ENCODE data around the gene FBF1. TPM values are rescaled to one million over a fixed set of nuclear protein-coding genes. Genes with fewer than 3 reads are reported as not detected.
"Not testable (repeated sequence)": the region's sequence is repeated elsewhere in the genome, so short reads cannot be mapped to it uniquely, and the experiment has no call there.

The FBF1 gene
- polyA plus RNA-seq, 1 donor (not counting 4 experiments of a cell fraction or from before 2014, with no cell fraction given): 4.3 TPM

DNA sequence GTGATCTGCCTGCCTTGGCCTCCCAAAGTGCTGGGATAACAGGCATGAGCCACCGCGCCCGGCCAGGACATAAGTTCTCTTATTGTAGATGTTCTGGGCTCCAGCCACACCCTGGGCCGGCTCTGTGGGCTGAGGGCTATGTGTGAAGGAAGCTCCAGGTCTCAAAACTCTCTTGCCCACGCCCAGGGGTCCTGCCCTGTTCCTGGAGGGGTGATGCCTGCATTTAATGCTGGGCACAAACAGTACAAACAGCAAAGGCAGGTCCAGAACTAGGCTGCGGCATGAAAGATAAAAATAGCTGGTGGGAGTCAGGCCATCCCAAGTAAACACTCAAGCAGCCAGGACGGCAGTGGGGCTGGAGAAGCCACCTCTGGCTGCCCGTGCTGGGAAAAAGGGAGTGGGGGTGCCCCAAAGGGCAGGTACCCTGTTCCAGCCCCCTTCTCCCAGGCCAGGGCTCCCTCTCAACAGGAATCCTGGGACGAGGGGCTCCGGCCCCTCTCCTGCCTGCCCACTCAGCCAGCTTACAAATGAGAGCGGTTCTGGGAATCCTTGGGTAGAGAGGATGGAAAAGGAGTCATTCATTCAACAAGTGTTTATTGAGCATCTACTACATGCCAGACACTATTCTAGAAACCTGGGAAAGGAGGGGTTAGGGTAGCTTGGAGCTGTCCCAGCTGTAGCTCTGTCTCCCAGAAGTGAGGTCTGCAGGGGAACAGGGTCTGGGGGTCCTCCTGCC, 67.1 kb downstream of the FBF1 start:
- H3K4me3 ChIP-seq (ENCODE audit: control insufficient read depth in 2 of 3, extremely low read depth in 1 of 3, insufficient read depth in 2 of 3, low read depth in 1 of 3, low read length in 3 of 3): no peak overlapping the region
- TF ChIP-seq, protein P1, sequence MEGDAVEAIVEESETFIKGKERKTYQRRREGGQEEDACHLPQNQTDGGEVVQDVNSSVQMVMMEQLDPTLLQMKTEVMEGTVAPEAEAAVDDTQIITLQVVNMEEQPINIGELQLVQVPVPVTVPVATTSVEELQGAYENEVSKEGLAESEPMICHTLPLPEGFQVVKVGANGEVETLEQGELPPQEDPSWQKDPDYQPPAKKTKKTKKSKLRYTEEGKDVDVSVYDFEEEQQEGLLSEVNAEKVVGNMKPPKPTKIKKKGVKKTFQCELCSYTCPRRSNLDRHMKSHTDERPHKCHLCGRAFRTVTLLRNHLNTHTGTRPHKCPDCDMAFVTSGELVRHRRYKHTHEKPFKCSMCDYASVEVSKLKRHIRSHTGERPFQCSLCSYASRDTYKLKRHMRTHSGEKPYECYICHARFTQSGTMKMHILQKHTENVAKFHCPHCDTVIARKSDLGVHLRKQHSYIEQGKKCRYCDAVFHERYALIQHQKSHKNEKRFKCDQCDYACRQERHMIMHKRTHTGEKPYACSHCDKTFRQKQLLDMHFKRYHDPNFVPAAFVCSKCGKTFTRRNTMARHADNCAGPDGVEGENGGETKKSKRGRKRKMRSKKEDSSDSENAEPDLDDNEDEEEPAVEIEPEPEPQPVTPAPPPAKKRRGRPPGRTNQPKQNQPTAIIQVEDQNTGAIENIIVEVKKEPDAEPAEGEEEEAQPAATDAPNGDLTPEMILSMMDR (optimal IDR thresholded peaks at IDR 0.05 in 1 of 3, IDR thresholded peaks at IDR 0.05 in 1 of 3, conservative IDR thresholded peaks at IDR 0.05 in 1 of 3; ENCODE audit: extremely low read depth in 1 of 3, insufficient read depth in 2 of 3, low read length in 3 of 3): no peak
- no peak for TF ChIP-seq EZH2 (IDR thresholded peaks at IDR 0.05; ENCODE audit: low read length)
- no peaks in the 10 kb centered on the region for H3K36me3 ChIP-seq (ENCODE audit: control insufficient read depth in 2 of 2, extremely low read depth in 1 of 2, insufficient read depth in 2 of 2, low read length in 2 of 2)
- no peaks in the 10 kb centered on the region for H3K9me3 ChIP-seq (ENCODE audit: control insufficient read depth, low read depth, low read length)
- H3K27ac ChIP-seq (ENCODE audit: control insufficient read depth, insufficient read depth, low read length): no peak overlapping the region
- H3K27me3 ChIP-seq (ENCODE audit: control insufficient read depth, extremely low read depth, insufficient read depth, low read length): no peaks in the 10 kb centered on the region
- H4K20me1 ChIP-seq (ENCODE audit: control insufficient read depth, extremely low read depth, insufficient read depth, low read length): no peaks in the 10 kb centered on the region
- H3K79me2 ChIP-seq (ENCODE audit: control insufficient read depth, insufficient read depth, low read length): no peaks in the 10 kb centered on the region
- dilution Hi-C loops (cut with MboI; ENCODE audit: extremely low pct_ligation_motif_present, low sequenced_read_pairs): no loop called here
- no peaks in the 10 kb centered on the region for H3K9me1 ChIP-seq (ENCODE audit: control insufficient read depth, extremely low read depth, insufficient read depth, low read length)
- no peak overlapping the region for H3K9ac ChIP-seq (ENCODE audit: control insufficient read depth, extremely low read depth, insufficient read depth, low read length)
- no peak overlapping the region for H2AFZ ChIP-seq (ENCODE audit: control insufficient read depth, low read length)
- DNase-seq (ENCODE audit: low read depth, low spot score): no peak
- no peak for FAIRE-seq
- no peak overlapping the region for H3K4me2 ChIP-seq (ENCODE audit: control insufficient read depth, extremely low read depth, insufficient read depth, low read depth, low read length)
- H3K4me1 ChIP-seq (ENCODE audit: control insufficient read depth, extremely low read depth, insufficient read depth, low read length): peaks cover 43% of the 10 kb centered on the region

DNA sequence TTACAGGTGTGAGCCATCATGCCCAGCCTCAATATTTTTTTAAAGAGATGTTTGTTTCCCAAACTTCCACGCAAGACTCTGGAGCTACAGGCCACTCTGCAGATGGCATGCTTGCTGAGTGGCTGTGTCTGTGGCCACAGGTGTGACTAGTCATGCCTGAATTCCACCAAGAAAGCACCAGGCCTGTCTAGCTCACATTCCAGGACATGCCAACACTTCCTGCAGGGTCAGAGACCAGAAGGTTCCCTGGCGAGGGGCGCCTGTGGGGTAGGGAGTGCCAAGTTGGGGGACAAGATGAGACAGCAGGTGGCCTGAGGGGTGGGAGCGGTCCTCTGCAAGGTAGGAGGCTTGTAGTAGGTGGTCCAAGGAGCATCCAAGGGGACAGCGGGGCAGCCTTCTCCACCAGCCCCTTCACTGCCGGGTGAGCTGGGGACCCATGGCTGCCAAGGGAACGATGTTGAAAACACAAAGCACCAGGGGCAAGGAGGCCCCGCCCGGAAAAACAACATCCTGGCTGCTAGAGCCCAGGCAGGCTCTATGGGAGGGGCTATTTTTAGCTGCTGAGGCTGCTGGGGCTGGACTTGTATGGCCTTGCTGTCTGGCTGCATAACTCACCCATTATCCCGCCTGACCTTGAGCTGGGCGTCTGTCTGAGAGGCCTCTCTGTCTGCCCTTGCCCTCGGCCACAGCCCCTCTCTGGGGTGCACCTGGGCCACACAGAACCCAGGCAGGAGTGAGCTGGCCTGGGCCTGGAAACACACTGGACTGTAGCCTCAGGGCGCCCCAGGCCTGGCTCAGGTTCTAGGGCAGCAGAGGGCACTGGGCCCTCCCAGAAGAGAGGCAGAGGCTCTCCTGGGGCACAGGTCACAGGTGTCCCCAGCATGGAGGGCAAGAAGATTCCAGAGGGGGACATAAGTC, 68.1 kb downstream of the FBF1 start:
- H3K4me2 ChIP-seq (ENCODE audit: control insufficient read depth, extremely low read depth, insufficient read depth, low read depth, low read length): peak overlapping the region; percentile 63

DNA sequence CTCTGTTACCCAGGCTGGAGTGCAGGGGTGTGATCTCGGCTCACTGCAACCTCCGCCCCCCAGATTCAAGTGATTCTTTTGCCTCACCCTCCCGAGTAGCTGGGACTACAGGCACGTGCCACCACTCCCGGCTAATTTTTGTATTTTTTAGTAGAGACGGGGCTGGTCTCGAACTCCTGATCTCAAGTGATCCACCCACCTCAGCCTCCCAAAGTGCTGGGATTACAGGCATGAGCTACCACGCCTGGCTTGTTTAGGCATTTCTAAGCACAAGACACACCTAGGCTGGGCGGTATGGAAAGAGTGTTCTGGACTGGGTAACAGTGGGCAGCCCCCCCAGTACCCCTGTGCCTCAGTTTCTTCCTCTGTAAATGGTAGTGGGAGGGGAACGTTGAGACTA, 70.6 kb downstream of the FBF1 start:
- FAIRE-seq; dilution Hi-C loops (cut with MboI; ENCODE audit: extremely low pct_ligation_motif_present, low sequenced_read_pairs); H3K4me2 ChIP-seq (ENCODE audit: control insufficient read depth, extremely low read depth, insufficient read depth, low read depth, low read length); H3K9ac ChIP-seq (ENCODE audit: control insufficient read depth, extremely low read depth, insufficient read depth, low read length); H2AFZ ChIP-seq (ENCODE audit: control insufficient read depth, low read length); H3K27ac ChIP-seq (ENCODE audit: control insufficient read depth, insufficient read depth, low read length); H3K79me2 ChIP-seq (ENCODE audit: control insufficient read depth, insufficient read depth, low read length); DNase-seq (ENCODE audit: low read depth, low spot score); H4K20me1 ChIP-seq (ENCODE audit: control insufficient read depth, extremely low read depth, insufficient read depth, low read length); H3K36me3 ChIP-seq (ENCODE audit: control insufficient read depth in 2 of 2, extremely low read depth in 1 of 2, insufficient read depth in 2 of 2, low read length in 2 of 2); H3K4me3 ChIP-seq (ENCODE audit: control insufficient read depth in 2 of 3, extremely low read depth in 1 of 3, insufficient read depth in 2 of 3, low read depth in 1 of 3, low read length in 3 of 3); H3K9me3 ChIP-seq (ENCODE audit: control insufficient read depth, low read depth, low read length); H3K9me1 ChIP-seq (ENCODE audit: control insufficient read depth, extremely low read depth, insufficient read depth, low read length); H3K27me3 ChIP-seq (ENCODE audit: control insufficient read depth, extremely low read depth, insufficient read depth, low read length): not testable (repeated sequence)
- peaks cover 18% of the 10 kb centered on the region for H3K4me1 ChIP-seq (ENCODE audit: control insufficient read depth, extremely low read depth, insufficient read depth, low read length)

More for the DNA sequence above, 68.1 kb downstream of the FBF1 start:
- Histone ChIP-seq H3K4me1 (ENCODE audit: control insufficient read depth, extremely low read depth, insufficient read depth, low read length) (peaks cover 41% of the 10 kb centered on the region), H3K27ac (ENCODE audit: control insufficient read depth, insufficient read depth, low read length) (peak overlapping the region; percentile 74), H3K9ac (ENCODE audit: control insufficient read depth, extremely low read depth, insufficient read depth, low read length) (peak overlapping the region; percentile 66), H2AFZ (ENCODE audit: control insufficient read depth, low read length) (peak overlapping the region; percentile 72), H4K20me1 (ENCODE audit: control insufficient read depth, extremely low read depth, insufficient read depth, low read length) (no peaks in the 10 kb centered on the region), H3K79me2 (ENCODE audit: control insufficient read depth, insufficient read depth, low read length) (no peaks in the 10 kb centered on the region), H3K9me1 (ENCODE audit: control insufficient read depth, extremely low read depth, insufficient read depth, low read length) (no peaks in the 10 kb centered on the region), H3K9me3 (ENCODE audit: control insufficient read depth, low read depth, low read length) (no peaks in the 10 kb centered on the region), H3K27me3 (ENCODE audit: control insufficient read depth, extremely low read depth, insufficient read depth, low read length) (no peaks in the 10 kb centered on the region), H3K4me3 (ENCODE audit: control insufficient read depth in 2 of 3, extremely low read depth in 1 of 3, insufficient read depth in 2 of 3, low read depth in 1 of 3, low read length in 3 of 3) (peak overlapping the region in 1 of 3 experiments; percentile 11), H3K36me3 (ENCODE audit: control insufficient read depth in 2 of 2, extremely low read depth in 1 of 2, insufficient read depth in 2 of 2, low read length in 2 of 2) (no peaks in the 10 kb centered on the region)
- FAIRE-seq (peak; percentile 78), DNase-seq (ENCODE audit: low read depth, low spot score) (no peak)
- TF ChIP-seq, protein P1 (optimal IDR thresholded peaks at IDR 0.05 in 1 of 3, IDR thresholded peaks at IDR 0.05 in 1 of 3, conservative IDR thresholded peaks at IDR 0.05 in 1 of 3; ENCODE audit: extremely low read depth in 1 of 3, insufficient read depth in 2 of 3, low read length in 3 of 3): no peak
- no peak for TF ChIP-seq EZH2 (IDR thresholded peaks at IDR 0.05; ENCODE audit: low read length)
- dilution Hi-C loops (cut with MboI; ENCODE audit: extremely low pct_ligation_motif_present, low sequenced_read_pairs): no loop called here

All from keratinocyte (primary cell).